Smooth muscle cell (in vitro differentiated cells): Measurements from ENCODE around the gene HCFC1R1. TPM values are rescaled to one million over a fixed set of nuclear protein-coding genes. Genes with fewer than 3 reads are reported as not detected.
A peak's percentile ranks its signal among the peaks of the same experiment; 100 is the strongest.

Experiments
- DNase-seq: peaks from one replicate; lab custom pipeline; 2025; ENCODE audit not compliant: unreplicated experiment; lab: John Stamatoyannopoulos, UW
- H2AFZ ChIP-seq: fragments of 200-600 bp; sonication (generic); 2 replicates; pipeline ENCODE4 v1.6.0; 2016; ENCODE audit warnings: antibody characterized with exemption, low read depth, mild to moderate bottlenecking
- H3F3A ChIP-seq: fragments of 200-600 bp; sonication (generic); 2 replicates; pipeline ENCODE4 v1.6.0; 2017; ENCODE audit warnings: antibody characterized with exemption, low read depth
- H3K27ac ChIP-seq: fragments of 200-600 bp; sonication (generic); 2 replicates; pipeline ENCODE4 v1.5.1; 2016; ENCODE audit warnings: low read depth, mild to moderate bottlenecking
- H3K27me3 ChIP-seq: fragments of 200-600 bp; sonication (generic); 2 replicates; pipeline ENCODE4 v1.6.1; 2016; ENCODE audit warnings: low read depth, mild to moderate bottlenecking
- H3K36me3 ChIP-seq: fragments of 200-600 bp; sonication (generic); 2 replicates; pipeline ENCODE4 v1.5.1; 2016; ENCODE audit warnings: low read depth
- H3K4me1 ChIP-seq: fragments of 200-600 bp; sonication (generic); 2 replicates; pipeline ENCODE4 v1.5.1; 2016; ENCODE audit warnings: low read depth
- H3K4me2 ChIP-seq: fragments of 200-600 bp; sonication (generic); 2 replicates; pipeline ENCODE4 v1.6.0; 2016; ENCODE audit warnings: mild to moderate bottlenecking
- H3K4me3 ChIP-seq: fragments of 200-600 bp; sonication (generic); 2 replicates; pipeline ENCODE4 v1.5.1; 2016; ENCODE audit warnings: mild to moderate bottlenecking
- H3K79me2 ChIP-seq: fragments of 200-600 bp; sonication (generic); 2 replicates; pipeline ENCODE4 v1.6.0; 2016; ENCODE audit warnings: low read depth, mild to moderate bottlenecking
- H3K9ac ChIP-seq: fragments of 200-600 bp; sonication (generic); 2 replicates; pipeline ENCODE4 v1.6.0; 2016; ENCODE audit warnings: low read depth
- H3K9me3 ChIP-seq: fragments of 200-600 bp; sonication (generic); replicated peaks from 2 replicates; pipeline ENCODE4 v1.5.1; 2016; ENCODE audit warnings: low read depth
- H4K20me1 ChIP-seq: fragments of 200-600 bp; sonication (generic); 2 replicates; pipeline ENCODE4 v1.6.0; 2016; ENCODE audit warnings: low read depth
- CTCF ChIP-seq: fragments of 200-600 bp; sonication (generic); IDR thresholded peaks from 2 replicates; pipeline ENCODE4 v1.5.1; 2017; ENCODE audit warnings: borderline replicate concordance, mild to moderate bottlenecking, antibody characterized with exemption; ENCODE audit not compliant: insufficient read depth, poor library complexity, severe bottlenecking
- WGBS: methylation state at CpG from one replicate; pipeline ENCODE4 v1.1.7; 2016; ENCODE audit warnings: low lambda C conversion rate; 5-methylcytosine and 5-hydroxymethylcytosine counted together
- polyA plus RNA-seq: library from polyadenylated mRNA; unstranded; fragments of >200 nt; fragmentation: Nextera tagmentation; extraction: Ambion mirVana; gene quantifications from 2 replicates; pipeline ENCODE4 v1.2.1, GENCODE V29; 2016
- total RNA-seq: library from RNA; depleted of rRNA; stranded (reverse); fragments of >200 nt; gene quantifications from 2 replicates; pipeline ENCODE4 v1.2.3, GENCODE V29; 2014

The HCFC1R1 gene
- total and polyA plus RNA-seq, 2 experiments from 2014 or later: 63.3 to 337 TPM

GRCh38 chr16:3020604-3021448 is 2.9 kb downstream of the HCFC1R1 start:
- Histone ChIP-seq H3K79me2 (no peaks in the 10 kb centered on the region), H3F3A (peaks cover 16% of the 10 kb centered on the region), H3K9ac (peak overlapping the region; percentile 99), H2AFZ (no peak overlapping the region), H3K4me3 (peak overlapping the region; percentile 86), H3K4me2 (peak overlapping the region; percentile 93), H3K4me1 (peaks cover 21% of the 10 kb centered on the region), H3K9me3 (no peaks in the 10 kb centered on the region), H4K20me1 (peaks cover 34% of the 10 kb centered on the region), H3K27me3 (no peaks in the 10 kb centered on the region), H3K27ac (peak overlapping the region; percentile 100), H3K36me3 (no peaks in the 10 kb centered on the region)
- WGBS: 1% methylated on average over 37 of the region's 57 CpGs
- TF ChIP-seq CTCF: no peak
- DNase-seq: peak; percentile 75

- Histone ChIP-seq H3K27me3 (no peaks in the 10 kb centered on the region), H3F3A (peaks cover 16% of the 10 kb centered on the region), H3K9ac (peak within 1 kb of the TSS; percentile 99), H3K36me3 (no peaks in the 10 kb centered on the region), H3K27ac (peak within 1 kb of the TSS; percentile 100), H4K20me1 (peaks cover 28% of the 10 kb centered on the region), H2AFZ (no peak within 1 kb of the TSS), H3K4me1 (peaks cover 21% of the 10 kb centered on the region), H3K4me3 (peak within 1 kb of the TSS; percentile 86), H3K4me2 (peak within 1 kb of the TSS; percentile 93), H3K9me3 (no peaks in the 10 kb centered on the region), H3K79me2 (no peaks in the 10 kb centered on the region)
- WGBS: 0% methylated on average over 25 of the region's 49 CpGs
- DNase-seq: peak; percentile 57
- TF ChIP-seq CTCF: no peak
Measured at GRCh38 chr16:3020247-3020603, 3.5 kb downstream of the HCFC1R1 start, which contains the start of gene TNFRSF12A. Gene TNFRSF12A (plus strand): TSS chr16:3020368. CDS start chr16:3020398, 30 bp downstream.

GRCh38 chr16:3019594-3020246 is 4.0 kb downstream of the HCFC1R1 start:
- H3K79me2 ChIP-seq: no peaks in the 10 kb centered on the region
- H3K4me2 ChIP-seq: peak overlapping the region; percentile 93
- H3K9me3 ChIP-seq: no peaks in the 10 kb centered on the region
- DNase-seq: no peak
- peak overlapping the region; percentile 100 for H3K27ac ChIP-seq
- peak overlapping the region; percentile 86 for H3K4me3 ChIP-seq
- peaks cover 21% of the 10 kb centered on the region for H3K4me1 ChIP-seq
- WGBS: 36% methylated on average over 40 of the region's 40 CpGs
- H3K9ac ChIP-seq: no peak overlapping the region
- no peaks in the 10 kb centered on the region for H3K27me3 ChIP-seq
- H3F3A ChIP-seq: peaks cover 16% of the 10 kb centered on the region
- H2AFZ ChIP-seq: no peak overlapping the region
- TF ChIP-seq CTCF: no peak
- peaks cover 23% of the 10 kb centered on the region for H4K20me1 ChIP-seq
- no peaks in the 10 kb centered on the region for H3K36me3 ChIP-seq
